AG04449 (cell line): ENCODE results near the gene TOPAZ1.

Experiments used
- CTCF ChIA-PET: fragments of 350-600 bp; formaldehyde crosslinking; extraction: SDS; loops from one replicate; lab custom pipeline; 2021; ENCODE audit warnings: antibody characterized with exemption; lab: Yijun Ruan, JAX
- POLR2A ChIA-PET: fragments of 400-600, 350-600 bp; formaldehyde crosslinking; extraction: SDS; loops from one replicate; lab custom pipeline; 2020; ENCODE audit warnings: antibody characterized with exemption, inconsistent platforms; lab: Yijun Ruan, JAX
- DNase-seq: peaks from one replicate; pipeline ENCODE4 v3.0.0-alpha.2; 2010; ENCODE audit warnings: low read depth, low spot score
- H3K4me3 ChIP-seq: 2 replicates; pipeline ENCODE4 v1.5.1; 2011; ENCODE audit warnings: low read depth, mild to moderate bottlenecking, control low read depth, low read length
- CTCF ChIP-seq: IDR thresholded peaks from one replicate; pipeline ENCODE4 v1.5.1; 2011; ENCODE audit warnings: mild to moderate bottlenecking, moderate library complexity, low read length, control low read depth, inconsistent platforms; ENCODE audit not compliant: insufficient read depth; ENCODE audit errors: missing control alignments

TOPAZ1 gene

GRCh38 chr3:44323341-44323955 is 81.8 kb downstream of the TOPAZ1 start:
- ChIA-PET CTCF (interaction anchor here (0.7 to 4.1 kb wide), 20 partner anchors 9 to 590 kb away, joined by 3 to 35 read pairs (median 4); partner anchors contain the start of genes TCAIM and ZKSCAN7), POLR2A (no interaction called here)
- H3K4me3 ChIP-seq, result no peak overlapping the region
- peak; percentile 65 for TF ChIP-seq CTCF
- no peak for DNase-seq

GRCh38 chr3:44324584-44324983 is 82.9 kb downstream of the TOPAZ1 start:
- no peak overlapping the region for H3K4me3 ChIP-seq
- no peak for DNase-seq
- ChIA-PET CTCF (interaction anchor here (1.0 to 4.1 kb wide), 8 partner anchors 8 to 231 kb away, joined by 3 to 35 read pairs (median 8); partner anchors contain the start of genes TCAIM and ZKSCAN7), POLR2A (no interaction called here)
- TF ChIP-seq CTCF, result no peak

GRCh38 chr3:44326019-44326418 is 84.3 kb downstream of the TOPAZ1 start:
- H3K4me3 ChIP-seq, result no peak overlapping the region
- no peak for DNase-seq
- TF ChIP-seq CTCF, result no peak
- POLR2A ChIA-PET, result no interaction called here
- CTCF ChIA-PET, result no interaction called here

GRCh38 chr3:44326515-44326914 is 84.8 kb downstream of the TOPAZ1 start:
- H3K4me3 ChIP-seq, result no peak overlapping the region
- no peak for TF ChIP-seq CTCF
- POLR2A ChIA-PET, result no interaction called here
- CTCF ChIA-PET, result no interaction called here
- DNase-seq, result no peak

- TF ChIP-seq CTCF, result no peak
- no peak overlapping the region for H3K4me3 ChIP-seq
- ChIA-PET CTCF (no interaction called here), POLR2A (no interaction called here)
- DNase-seq, result no peak
These were observed 88.3 kb downstream of the TOPAZ1 start for GRCh38 chr3:44329946-44330345.

GRCh38 chr3:44330444-44330843 is 88.8 kb downstream of the TOPAZ1 start:
- POLR2A ChIA-PET, result no interaction called here
- TF ChIP-seq CTCF, result no peak
- DNase-seq, result no peak
- CTCF ChIA-PET, result interaction anchor here (4.0 kb wide), 1 partner anchor 8 kb away, joined by 29 read pairs; no protein-coding TSS in a partner anchor
- H3K4me3 ChIP-seq, result no peak overlapping the region
